KMS-11 (cell line): Measurements from ENCODE around the gene KCNMB2.

Source experiments
- H2AFZ ChIP-seq: fragments of 200-600 bp; sonication (generic); 2 replicates; pipeline ENCODE4 v1.6.1; 2016; ENCODE audit warnings: antibody characterized with exemption, mixed run types, low read depth
- H3K27ac ChIP-seq: fragments of 200-600 bp; sonication (generic); 2 replicates; pipeline ENCODE4 v1.6.1; 2016; ENCODE audit warnings: mild to moderate bottlenecking, mixed run types
- H3K27me3 ChIP-seq: fragments of 200-600 bp; sonication (generic); 2 replicates; pipeline ENCODE4 v1.6.1; 2017; ENCODE audit warnings: mild to moderate bottlenecking, low read depth, mixed run types, moderate library complexity; ENCODE audit not compliant: insufficient read depth
- H3K36me3 ChIP-seq: fragments of 200-600 bp; sonication (generic); 2 replicates; pipeline ENCODE4 v1.6.1; 2017; ENCODE audit warnings: mild to moderate bottlenecking, mixed run types; ENCODE audit not compliant: insufficient read depth
- H3K4me1 ChIP-seq: fragments of 200-600 bp; sonication (generic); 2 replicates; pipeline ENCODE4 v1.6.1; 2016; ENCODE audit warnings: mild to moderate bottlenecking, low read depth, mixed run types; ENCODE audit not compliant: poor library complexity, severe bottlenecking
- H3K4me2 ChIP-seq: fragments of 200-600 bp; sonication (generic); 2 replicates; pipeline ENCODE4 v1.7.0; 2016; ENCODE audit warnings: mild to moderate bottlenecking, mixed run types
- H3K4me3 ChIP-seq: fragments of 200-600 bp; sonication (generic); IDR thresholded peaks from 2 replicates; pipeline ENCODE4 v1.6.1; 2017; ENCODE audit warnings: low read depth, low read length, mixed read lengths; ENCODE audit not compliant: insufficient read depth
- H3K79me2 ChIP-seq: fragments of 200-600 bp; sonication (generic); 2 replicates; pipeline ENCODE4 v1.6.1; 2016; ENCODE audit warnings: low read depth, mixed run types; ENCODE audit not compliant: insufficient read depth
- H3K9ac ChIP-seq: fragments of 200-600 bp; sonication (generic); 2 replicates; pipeline ENCODE4 v1.6.1; 2016; ENCODE audit warnings: mild to moderate bottlenecking, mixed run types
- H4K20me1 ChIP-seq: fragments of 200-600 bp; sonication (generic); 2 replicates; pipeline ENCODE4 v1.6.1; 2016; ENCODE audit warnings: mild to moderate bottlenecking, mixed run types; ENCODE audit not compliant: insufficient read depth
- TF ChIP-seq, protein P1 (sequence below): fragments of 200-600 bp; sonication (generic); conservative IDR thresholded peaks from 2 replicates; pipeline ENCODE4 v1.6.1; 2017; ENCODE audit warnings: low read depth, mild to moderate bottlenecking, antibody characterized with exemption, low read length, moderate library complexity, mixed read lengths

KCNMB2 gene

DNA sequence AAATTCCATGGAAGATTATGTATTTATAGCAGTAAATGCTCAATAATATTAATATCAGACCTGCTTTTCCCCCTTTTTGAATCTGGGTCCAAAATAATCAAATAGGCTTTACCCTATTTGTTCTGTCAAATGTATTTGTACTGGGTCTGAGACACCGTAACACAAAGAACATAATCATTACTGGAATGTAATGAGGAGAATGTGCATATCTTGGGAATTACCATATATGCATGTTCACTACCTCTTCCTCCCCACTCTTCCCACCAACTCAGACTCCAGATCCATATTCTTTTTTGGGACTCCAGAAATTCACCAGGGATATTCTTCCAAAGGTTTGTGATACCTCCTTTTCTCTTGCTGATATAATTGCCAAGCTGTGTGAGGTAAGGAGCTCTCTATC, 237.1 kb downstream of the KCNMB2 start:
- Histone ChIP-seq H3K4me3 (no peak overlapping the region), H3K4me1 (peaks cover 10% of the 10 kb centered on the region), H3K27ac (no peak overlapping the region), H3K4me2 (no peak overlapping the region), H3K27me3 (no peaks in the 10 kb centered on the region), H4K20me1 (no peaks in the 10 kb centered on the region), H3K36me3 (no peaks in the 10 kb centered on the region), H3K9ac (no peak overlapping the region), H2AFZ (no peak overlapping the region), H3K79me2 (no peaks in the 10 kb centered on the region)
- TF ChIP-seq, protein P1, sequence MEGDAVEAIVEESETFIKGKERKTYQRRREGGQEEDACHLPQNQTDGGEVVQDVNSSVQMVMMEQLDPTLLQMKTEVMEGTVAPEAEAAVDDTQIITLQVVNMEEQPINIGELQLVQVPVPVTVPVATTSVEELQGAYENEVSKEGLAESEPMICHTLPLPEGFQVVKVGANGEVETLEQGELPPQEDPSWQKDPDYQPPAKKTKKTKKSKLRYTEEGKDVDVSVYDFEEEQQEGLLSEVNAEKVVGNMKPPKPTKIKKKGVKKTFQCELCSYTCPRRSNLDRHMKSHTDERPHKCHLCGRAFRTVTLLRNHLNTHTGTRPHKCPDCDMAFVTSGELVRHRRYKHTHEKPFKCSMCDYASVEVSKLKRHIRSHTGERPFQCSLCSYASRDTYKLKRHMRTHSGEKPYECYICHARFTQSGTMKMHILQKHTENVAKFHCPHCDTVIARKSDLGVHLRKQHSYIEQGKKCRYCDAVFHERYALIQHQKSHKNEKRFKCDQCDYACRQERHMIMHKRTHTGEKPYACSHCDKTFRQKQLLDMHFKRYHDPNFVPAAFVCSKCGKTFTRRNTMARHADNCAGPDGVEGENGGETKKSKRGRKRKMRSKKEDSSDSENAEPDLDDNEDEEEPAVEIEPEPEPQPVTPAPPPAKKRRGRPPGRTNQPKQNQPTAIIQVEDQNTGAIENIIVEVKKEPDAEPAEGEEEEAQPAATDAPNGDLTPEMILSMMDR = no peak

DNA sequence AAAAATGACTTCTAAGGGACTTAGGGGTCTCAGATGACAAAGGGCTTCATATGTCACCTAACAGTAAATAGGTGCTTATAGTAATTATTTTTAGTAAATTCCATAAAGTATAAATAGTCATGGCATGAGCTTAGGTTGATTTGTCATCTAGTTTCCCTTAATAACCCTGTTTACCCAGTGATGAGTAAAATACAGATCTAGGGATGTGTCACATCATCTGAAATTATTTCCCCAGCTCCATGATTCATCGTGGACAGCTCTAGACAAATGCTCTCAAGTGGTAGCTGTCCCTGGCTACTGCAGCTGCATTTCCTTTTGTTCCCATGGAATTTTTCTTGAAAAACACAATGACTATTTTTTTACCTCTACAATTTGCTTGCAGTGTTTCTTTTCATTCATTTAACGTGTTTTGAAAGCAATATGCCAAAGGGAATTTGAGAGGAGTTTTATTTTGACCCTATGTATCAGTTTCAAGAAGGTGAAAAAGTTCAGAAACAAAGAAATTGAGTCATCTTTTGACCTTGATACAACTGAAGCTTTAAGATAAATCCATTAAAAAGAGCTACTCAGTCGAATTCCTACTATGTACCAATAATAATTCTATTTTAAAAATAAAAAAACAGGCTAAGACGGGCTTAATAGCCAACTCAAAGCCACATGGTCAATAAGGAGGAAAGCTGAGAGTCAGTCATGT, 241.6 kb downstream of the KCNMB2 start:
- no peaks in the 10 kb centered on the region for H3K27me3 ChIP-seq
- TF ChIP-seq, protein P1 = no peak
- H4K20me1 ChIP-seq = no peaks in the 10 kb centered on the region
- H3K79me2 ChIP-seq = no peaks in the 10 kb centered on the region
- no peak overlapping the region for H3K4me2 ChIP-seq
- H3K36me3 ChIP-seq = no peaks in the 10 kb centered on the region
- no peak overlapping the region for H3K9ac ChIP-seq
- H3K4me1 ChIP-seq = no peaks in the 10 kb centered on the region
- H2AFZ ChIP-seq = no peak overlapping the region
- H3K4me3 ChIP-seq = no peak overlapping the region
- H3K27ac ChIP-seq = no peak overlapping the region

DNA sequence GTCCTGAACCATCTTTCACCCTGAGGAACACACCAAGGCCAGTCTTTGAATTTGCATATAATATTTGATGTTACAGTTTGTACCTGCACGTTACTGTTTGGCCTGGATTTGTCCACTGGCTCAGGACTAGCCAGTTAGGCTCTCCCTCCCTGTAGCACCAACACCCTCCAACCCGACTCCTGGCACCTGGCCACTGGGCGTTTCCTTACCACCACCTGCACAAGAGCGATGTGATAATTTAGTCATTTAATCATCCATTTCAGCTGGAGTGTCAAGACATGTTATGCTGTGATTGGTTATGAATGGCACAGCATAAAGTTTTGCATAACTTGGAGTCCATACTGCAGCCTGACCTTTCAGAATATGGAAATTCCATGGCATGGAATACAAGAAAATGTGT, 242.4 kb downstream of the KCNMB2 start:
- Histone ChIP-seq H3K36me3 (no peaks in the 10 kb centered on the region), H3K27me3 (no peaks in the 10 kb centered on the region), H2AFZ (no peak overlapping the region), H3K79me2 (no peaks in the 10 kb centered on the region), H3K9ac (no peak overlapping the region), H3K4me3 (no peak overlapping the region), H4K20me1 (no peaks in the 10 kb centered on the region), H3K4me1 (no peaks in the 10 kb centered on the region), H3K4me2 (no peak overlapping the region), H3K27ac (no peak overlapping the region)
- TF ChIP-seq, protein P1 = no peak

DNA sequence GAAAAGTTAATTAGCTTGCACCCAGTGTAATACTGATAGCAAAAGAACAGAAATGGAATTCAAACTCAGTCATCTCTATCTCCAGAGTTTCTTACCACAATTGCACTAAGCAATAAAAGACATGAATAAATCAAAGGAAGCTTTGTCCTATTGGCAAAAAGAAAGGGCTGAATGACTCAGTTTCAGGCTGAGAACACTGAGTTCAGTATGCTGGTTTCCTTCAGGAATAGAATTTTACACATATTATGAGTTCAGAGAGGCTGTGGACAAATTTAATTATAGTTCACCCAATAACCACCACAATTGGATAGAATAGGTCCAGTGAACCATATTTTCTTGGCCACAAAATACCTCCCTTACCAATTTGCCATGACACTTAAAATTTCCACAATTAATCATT, 249.7 kb downstream of the KCNMB2 start:
- no peak overlapping the region for H3K9ac ChIP-seq

More for the DNA sequence above, 249.7 kb downstream of the KCNMB2 start:
- no peaks in the 10 kb centered on the region for H3K36me3 ChIP-seq
- no peaks in the 10 kb centered on the region for H3K27me3 ChIP-seq
- no peaks in the 10 kb centered on the region for H3K79me2 ChIP-seq
- H3K4me2 ChIP-seq = no peak overlapping the region
- H3K27ac ChIP-seq = no peak overlapping the region
- peaks cover 8% of the 10 kb centered on the region for H3K4me1 ChIP-seq
- TF ChIP-seq, protein P1 = no peak
- H4K20me1 ChIP-seq = no peaks in the 10 kb centered on the region
- H2AFZ ChIP-seq = no peak overlapping the region
- no peak overlapping the region for H3K4me3 ChIP-seq
